Spleen (tissue), 7 donors: ENCODE data around the gene N4BP2L1.

ENCODE experiments used
- CTCF ChIP-seq, 11 experiments: fragments of 200-600 bp in 7 of 11; fragments of 450-650 bp in 4 of 11; sonication (generic) in 4 of 11; IDR thresholded peaks in 8 of 11; conservative IDR thresholded peaks in 3 of 11; 1 replicate in 7 of 11; 2 replicates in 4 of 11; pipeline versions ENCODE4 v1.4.0 to v1.8.0; 2016 to 2021; ENCODE audit warnings: antibody characterized with exemption in 11 of 11, inconsistent platforms in 4 of 11, mild to moderate bottlenecking in 1 of 11
- POLR2A ChIP-seq, 3 donors: fragments of 450-650 bp; IDR thresholded peaks; one replicate each; pipeline ENCODE4 v1.5.1; 2017; ENCODE audit warnings: antibody characterized with exemption in 3 of 3, mild to moderate bottlenecking in 1 of 3
- donor health status: DM: no; HTN: no; CAD: no; lungs with moderate emphysema.
- donor health status: DM: no; HTN: no; CAD: no.
- donor health status: DM: no; HTN: no; CAD: no.

GRCh38 chr13:32408296-32409000 is 19.5 kb downstream of the N4BP2L1 start:
- no peak for TF ChIP-seq CTCF (IDR thresholded peaks at IDR 0.05 in 8 of 11, conservative IDR thresholded peaks at IDR 0.05 in 3 of 11)
- TF ChIP-seq POLR2A (IDR thresholded peaks at IDR 0.05), result no peak
